Measurements from ENCODE around the gene NFKB1.

Gene NFKB1

DNA sequence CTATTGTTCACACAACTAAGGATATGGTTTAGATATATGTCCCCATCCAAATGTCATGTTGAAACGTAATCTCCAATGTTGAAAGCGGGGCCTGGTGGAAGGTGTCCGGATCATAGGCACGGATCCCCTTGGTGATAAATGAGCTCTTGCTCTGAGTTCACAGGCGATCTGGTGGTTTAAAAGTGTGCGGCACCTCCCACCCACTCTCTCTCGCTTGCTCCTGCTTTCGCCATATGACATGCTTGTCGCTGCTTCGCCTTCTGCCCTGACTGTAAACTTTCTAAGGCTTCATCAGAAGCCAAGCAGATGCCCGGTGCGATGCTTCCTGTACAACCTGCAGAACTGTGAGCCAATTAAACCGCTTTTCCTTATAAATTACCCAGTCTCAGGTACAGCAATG lies 128.5 kb downstream of the NFKB1 start:
- TF ChIP-seq GABPA (IDR thresholded peaks at IDR 0.05; ENCODE audit: low read depth) (no peak), POLR2AphosphoS5 (IDR thresholded peaks at IDR 0.05; ENCODE audit: low read depth) (no peak), SPI1 (IDR thresholded peaks at IDR 0.05; ENCODE audit: borderline replicate concordance, low read depth) (no peak)
- TF ChIP-seq, protein P1, sequence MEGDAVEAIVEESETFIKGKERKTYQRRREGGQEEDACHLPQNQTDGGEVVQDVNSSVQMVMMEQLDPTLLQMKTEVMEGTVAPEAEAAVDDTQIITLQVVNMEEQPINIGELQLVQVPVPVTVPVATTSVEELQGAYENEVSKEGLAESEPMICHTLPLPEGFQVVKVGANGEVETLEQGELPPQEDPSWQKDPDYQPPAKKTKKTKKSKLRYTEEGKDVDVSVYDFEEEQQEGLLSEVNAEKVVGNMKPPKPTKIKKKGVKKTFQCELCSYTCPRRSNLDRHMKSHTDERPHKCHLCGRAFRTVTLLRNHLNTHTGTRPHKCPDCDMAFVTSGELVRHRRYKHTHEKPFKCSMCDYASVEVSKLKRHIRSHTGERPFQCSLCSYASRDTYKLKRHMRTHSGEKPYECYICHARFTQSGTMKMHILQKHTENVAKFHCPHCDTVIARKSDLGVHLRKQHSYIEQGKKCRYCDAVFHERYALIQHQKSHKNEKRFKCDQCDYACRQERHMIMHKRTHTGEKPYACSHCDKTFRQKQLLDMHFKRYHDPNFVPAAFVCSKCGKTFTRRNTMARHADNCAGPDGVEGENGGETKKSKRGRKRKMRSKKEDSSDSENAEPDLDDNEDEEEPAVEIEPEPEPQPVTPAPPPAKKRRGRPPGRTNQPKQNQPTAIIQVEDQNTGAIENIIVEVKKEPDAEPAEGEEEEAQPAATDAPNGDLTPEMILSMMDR (IDR thresholded peaks at IDR 0.05; ENCODE audit: insufficient read depth, low read length) = no peak
- TF ChIP-seq, protein P2, sequence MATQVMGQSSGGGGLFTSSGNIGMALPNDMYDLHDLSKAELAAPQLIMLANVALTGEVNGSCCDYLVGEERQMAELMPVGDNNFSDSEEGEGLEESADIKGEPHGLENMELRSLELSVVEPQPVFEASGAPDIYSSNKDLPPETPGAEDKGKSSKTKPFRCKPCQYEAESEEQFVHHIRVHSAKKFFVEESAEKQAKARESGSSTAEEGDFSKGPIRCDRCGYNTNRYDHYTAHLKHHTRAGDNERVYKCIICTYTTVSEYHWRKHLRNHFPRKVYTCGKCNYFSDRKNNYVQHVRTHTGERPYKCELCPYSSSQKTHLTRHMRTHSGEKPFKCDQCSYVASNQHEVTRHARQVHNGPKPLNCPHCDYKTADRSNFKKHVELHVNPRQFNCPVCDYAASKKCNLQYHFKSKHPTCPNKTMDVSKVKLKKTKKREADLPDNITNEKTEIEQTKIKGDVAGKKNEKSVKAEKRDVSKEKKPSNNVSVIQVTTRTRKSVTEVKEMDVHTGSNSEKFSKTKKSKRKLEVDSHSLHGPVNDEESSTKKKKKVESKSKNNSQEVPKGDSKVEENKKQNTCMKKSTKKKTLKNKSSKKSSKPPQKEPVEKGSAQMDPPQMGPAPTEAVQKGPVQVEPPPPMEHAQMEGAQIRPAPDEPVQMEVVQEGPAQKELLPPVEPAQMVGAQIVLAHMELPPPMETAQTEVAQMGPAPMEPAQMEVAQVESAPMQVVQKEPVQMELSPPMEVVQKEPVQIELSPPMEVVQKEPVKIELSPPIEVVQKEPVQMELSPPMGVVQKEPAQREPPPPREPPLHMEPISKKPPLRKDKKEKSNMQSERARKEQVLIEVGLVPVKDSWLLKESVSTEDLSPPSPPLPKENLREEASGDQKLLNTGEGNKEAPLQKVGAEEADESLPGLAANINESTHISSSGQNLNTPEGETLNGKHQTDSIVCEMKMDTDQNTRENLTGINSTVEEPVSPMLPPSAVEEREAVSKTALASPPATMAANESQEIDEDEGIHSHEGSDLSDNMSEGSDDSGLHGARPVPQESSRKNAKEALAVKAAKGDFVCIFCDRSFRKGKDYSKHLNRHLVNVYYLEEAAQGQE (IDR thresholded peaks at IDR 0.05; ENCODE audit: insufficient replicate concordance, low read depth) = no peak
- no peak overlapping the region for H3K27ac ChIP-seq (replicated peaks)
- DNase-seq (ENCODE audit: low read depth in 1 of 2, low spot score in 1 of 2) = no peak
- no peak overlapping the region for H3K4me3 ChIP-seq (replicated peaks; ENCODE audit: insufficient read depth, low read length)
- no peaks in the 10 kb centered on the region for H3K27me3 ChIP-seq (ENCODE audit: insufficient read depth, poor library complexity, severe bottlenecking)

GRCh38 chr4:102631616-102632015 lies 130.5 kb downstream of the NFKB1 start:
- no peak for DNase-seq (ENCODE audit: low read depth in 1 of 2, low spot score in 1 of 2)
- TF ChIP-seq POLR2AphosphoS5 (IDR thresholded peaks at IDR 0.05; ENCODE audit: low read depth) (no peak), SPI1 (IDR thresholded peaks at IDR 0.05; ENCODE audit: borderline replicate concordance, low read depth) (no peak), GABPA (IDR thresholded peaks at IDR 0.05; ENCODE audit: low read depth) (no peak)
- TF ChIP-seq, protein P2 (IDR thresholded peaks at IDR 0.05; ENCODE audit: insufficient replicate concordance, low read depth) = no peak
- TF ChIP-seq, protein P1 (IDR thresholded peaks at IDR 0.05; ENCODE audit: insufficient read depth, low read length) = no peak
- Histone ChIP-seq H3K27ac (replicated peaks) (no peak overlapping the region), H3K4me3 (replicated peaks; ENCODE audit: insufficient read depth, low read length) (no peak overlapping the region), H3K27me3 (ENCODE audit: insufficient read depth, poor library complexity, severe bottlenecking) (no peaks in the 10 kb centered on the region)

DNA sequence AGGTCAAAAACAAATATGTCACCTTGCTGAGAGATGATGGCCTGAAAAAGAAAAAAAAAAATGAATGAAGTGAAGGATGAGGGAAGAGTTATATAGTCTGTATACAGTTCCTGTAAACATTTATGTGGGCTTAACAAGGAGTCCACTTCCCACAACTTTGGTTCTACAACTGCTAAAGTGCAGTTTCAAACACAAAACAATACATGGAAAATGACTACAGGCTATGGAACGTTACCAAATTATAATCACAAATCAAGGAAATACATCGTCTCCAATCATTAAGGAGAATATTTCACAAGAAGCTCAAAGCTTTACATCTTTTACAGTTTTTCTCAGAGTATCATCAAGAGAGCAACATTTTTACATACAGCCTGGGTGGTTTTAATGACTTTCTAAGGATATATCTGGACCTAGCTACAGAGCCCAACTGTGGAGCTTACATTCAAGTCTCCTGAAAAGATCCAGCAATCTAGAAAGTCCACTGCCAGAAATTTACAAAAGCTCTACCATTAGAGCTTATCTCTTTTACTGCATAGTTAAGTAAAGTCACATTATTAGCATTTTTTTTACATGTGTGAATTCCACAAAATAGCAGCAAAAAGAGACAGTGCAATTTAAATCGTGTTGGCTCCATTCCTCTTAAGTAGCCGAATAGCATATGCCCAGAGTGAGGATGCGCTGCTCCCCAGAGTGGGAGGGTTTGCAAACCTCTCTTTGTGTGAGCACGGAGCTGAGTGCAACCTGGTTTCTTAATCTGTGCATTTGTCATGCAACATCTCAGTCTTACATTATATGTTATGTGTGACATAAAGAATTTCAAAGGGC lies 131.3 kb downstream of the NFKB1 start:
- no peak overlapping the region for H3K4me3 ChIP-seq (replicated peaks; ENCODE audit: insufficient read depth, low read length)
- no peak for DNase-seq (ENCODE audit: low read depth in 1 of 2, low spot score in 1 of 2)
- no peaks in the 10 kb centered on the region for H3K27me3 ChIP-seq (ENCODE audit: insufficient read depth, poor library complexity, severe bottlenecking)
- no peak overlapping the region for H3K27ac ChIP-seq (replicated peaks)
- TF ChIP-seq, protein P1 (IDR thresholded peaks at IDR 0.05; ENCODE audit: insufficient read depth, low read length) = no peak
- TF ChIP-seq POLR2AphosphoS5 (IDR thresholded peaks at IDR 0.05; ENCODE audit: low read depth) (no peak), SPI1 (IDR thresholded peaks at IDR 0.05; ENCODE audit: borderline replicate concordance, low read depth) (no peak), GABPA (IDR thresholded peaks at IDR 0.05; ENCODE audit: low read depth) (no peak)
- TF ChIP-seq, protein P2 (IDR thresholded peaks at IDR 0.05; ENCODE audit: insufficient replicate concordance, low read depth) = no peak
